ENCODE results near the gene SPATS2L.

The SPATS2L gene

GRCh38 chr2:200449149-200449548 lies 142.7 kb downstream of the SPATS2L start:
- no peak for DNase-seq

GRCh38 chr2:200450288-200450687 lies 143.8 kb downstream of the SPATS2L start:
- no peak for DNase-seq

DNA sequence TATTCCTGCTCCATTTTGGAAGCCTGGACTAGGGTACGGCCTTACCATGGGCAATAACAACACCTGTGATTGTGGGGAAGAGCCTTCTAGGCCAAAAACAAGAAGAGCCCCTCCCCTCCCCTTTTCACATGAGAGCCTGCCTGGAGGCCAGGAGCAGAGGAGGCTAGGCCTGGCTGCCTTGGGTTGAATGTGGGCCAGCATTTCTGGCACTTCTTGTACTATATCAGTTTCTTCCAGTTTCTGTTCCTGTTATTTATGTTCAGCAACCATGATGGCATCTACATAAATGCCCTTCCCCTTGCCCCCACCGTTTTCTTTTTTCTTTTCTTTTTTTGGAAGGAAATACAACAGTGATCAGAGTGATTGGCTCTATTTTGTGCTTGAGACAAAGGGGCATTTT lies 145.0 kb downstream of the SPATS2L start:
- DNase-seq, result no peak

GRCh38 chr2:200452377-200452776 lies 145.9 kb downstream of the SPATS2L start:
- DNase-seq, result no peak

DNA sequence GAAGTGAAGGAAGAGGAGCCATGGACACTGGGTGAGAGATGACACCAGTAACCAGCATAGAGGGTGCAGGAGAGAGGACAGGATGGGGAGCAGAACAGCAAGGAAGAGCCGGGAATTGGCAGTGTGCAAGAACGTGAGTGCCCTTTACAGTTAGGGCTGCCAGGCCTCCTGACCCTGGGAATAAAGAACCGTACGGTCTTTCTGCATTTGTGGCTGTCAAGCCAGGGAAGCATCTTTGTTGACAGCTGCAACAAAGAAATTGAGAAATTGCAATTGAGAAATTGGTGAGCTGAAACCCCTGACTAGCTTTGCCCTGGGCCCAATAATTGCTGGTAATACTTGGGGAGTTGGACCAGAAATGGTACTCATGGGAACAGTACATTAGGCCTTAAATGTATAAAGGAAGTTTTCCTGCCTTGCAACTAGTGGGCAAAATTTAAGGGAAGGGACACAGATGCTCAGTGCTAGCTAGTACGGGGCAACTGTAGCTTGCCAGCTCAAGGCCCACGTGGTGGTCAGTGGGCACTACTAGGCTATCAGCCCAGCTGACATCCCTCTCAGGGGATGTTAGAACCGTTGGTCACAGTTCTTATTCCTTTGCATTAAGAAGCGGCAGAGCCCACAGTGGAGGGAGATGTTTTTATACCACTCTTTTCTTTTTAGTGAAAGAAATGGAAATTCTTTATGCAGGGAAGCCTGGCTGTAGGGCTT lies 146.8 kb downstream of the SPATS2L start:
- no peak for DNase-seq

- DNase-seq, result no peak
Observed at GRCh38 chr2:200453853-200454534, 147.5 kb downstream of the SPATS2L start.

- no peak for DNase-seq
Observed at GRCh38 chr2:200454927-200455801, 148.7 kb downstream of the SPATS2L start.

DNA sequence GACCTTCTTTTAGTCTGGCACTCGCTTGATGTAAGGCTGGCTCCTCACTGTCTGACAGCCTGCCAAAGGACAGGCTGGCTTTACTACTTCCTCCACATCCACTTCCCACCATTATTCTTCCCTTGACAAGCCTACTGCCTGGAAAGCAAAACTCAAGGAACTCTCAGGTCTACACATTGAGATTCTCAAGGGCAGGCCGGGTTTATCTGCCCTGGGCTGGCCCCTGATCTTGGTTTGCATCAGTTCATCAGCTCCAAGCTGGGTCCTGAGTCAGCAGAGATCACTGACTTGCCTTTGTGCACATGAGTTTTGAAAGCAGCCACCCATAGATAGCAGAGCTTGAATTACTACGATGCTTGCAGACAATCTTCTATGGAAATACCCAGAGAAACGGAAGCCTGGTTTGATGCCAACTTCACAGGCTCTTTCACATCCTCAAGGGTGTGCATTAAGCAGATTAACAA lies 149.5 kb downstream of the SPATS2L start:
- DNase-seq, result no peak

GRCh38 chr2:200456567-200456966 lies 150.1 kb downstream of the SPATS2L start:
- DNase-seq, result no peak

- DNase-seq, result no peak
Observed at GRCh38 chr2:200459101-200459500, 152.6 kb downstream of the SPATS2L start.

GRCh38 chr2:200461846-200462710 lies 155.6 kb downstream of the SPATS2L start:
- DNase-seq, result no peak

GRCh38 chr2:200463452-200463851 lies 157.0 kb downstream of the SPATS2L start:
- no peak for DNase-seq

DNA sequence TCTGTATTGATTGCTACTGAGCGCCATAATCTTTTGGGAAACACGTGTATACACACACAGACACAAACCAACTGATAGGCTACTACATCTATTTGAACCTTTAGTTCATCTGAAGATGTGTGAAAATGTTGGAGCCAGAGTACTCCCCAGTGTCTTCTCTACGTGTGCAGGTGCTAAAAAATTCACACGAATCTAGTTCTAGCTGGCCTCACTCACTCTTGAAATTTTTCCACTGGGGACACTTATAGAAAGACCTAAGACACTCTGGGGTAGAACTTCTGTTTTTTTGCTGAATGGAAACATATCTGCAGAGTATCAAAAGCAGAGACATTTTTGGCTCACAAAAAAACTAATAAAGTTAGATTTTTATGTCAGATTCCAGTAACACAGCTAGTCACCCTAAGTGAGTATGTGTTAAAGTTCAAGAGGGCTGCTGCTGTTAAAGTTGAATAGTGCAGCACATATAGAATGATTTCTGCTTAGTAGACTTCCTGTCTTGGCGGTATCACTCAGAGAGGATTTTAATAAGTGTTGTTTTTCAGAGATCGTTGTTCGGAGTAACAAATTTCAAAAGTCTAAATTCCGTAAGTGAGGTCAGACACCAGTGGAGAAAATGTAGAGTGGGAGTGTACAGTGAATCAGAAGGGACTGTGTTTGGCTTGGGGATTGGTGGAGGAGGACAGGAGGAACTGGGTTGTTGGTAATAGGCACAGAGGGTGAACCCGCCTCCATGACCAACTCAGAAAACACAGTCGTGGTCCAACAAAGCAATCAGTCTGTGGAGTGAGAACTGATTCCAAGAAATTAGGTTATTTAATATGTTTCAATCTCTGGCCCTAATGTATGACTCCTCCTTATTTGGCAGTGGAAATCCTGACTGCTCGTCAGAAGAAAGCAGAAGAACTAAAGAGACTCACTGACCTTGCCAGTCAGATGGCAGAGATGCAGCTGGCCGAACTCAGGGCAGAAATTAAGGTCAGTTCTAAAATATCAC lies 160.2 kb downstream of the SPATS2L start:
- DNase-seq, result no peak

DNA sequence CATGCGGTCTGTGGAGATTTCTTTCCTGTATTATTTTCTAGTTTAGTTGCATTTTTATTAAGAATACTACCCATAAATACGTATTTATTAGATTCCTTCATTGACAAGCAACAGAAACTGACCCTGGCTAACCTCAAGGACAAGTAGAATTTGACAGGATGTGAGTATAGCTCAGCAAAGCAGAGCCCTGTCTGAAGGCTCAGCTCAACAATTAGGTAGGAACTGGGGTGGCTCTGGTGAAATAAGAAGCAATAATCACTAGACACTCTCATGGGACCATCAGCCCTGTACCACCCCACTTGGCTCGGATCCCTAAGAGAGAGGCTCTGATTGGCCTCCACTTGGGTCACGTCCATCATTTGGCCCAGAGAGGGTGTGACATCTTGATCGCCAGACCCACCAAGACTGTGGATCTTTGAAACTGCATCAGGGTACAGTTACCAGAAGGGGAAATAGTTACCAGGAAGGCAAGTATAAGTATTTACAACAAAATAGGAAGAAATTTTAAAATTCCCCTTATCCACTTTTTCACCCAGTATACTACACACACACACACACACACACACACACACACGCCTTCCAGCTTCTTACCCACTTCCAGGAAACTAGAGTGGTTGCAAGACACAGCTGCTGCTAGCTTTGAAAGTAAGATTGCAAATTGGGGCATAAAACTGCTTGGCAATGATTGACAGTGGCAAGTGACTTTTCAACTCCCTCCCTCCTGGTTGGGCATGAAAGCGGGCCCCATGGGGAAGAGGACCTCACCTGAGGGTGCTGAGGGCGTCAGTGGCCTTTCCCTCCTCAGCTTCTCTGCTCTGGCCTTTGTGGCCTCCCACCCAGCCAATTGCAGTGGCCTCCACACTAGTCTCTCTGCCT lies 161.6 kb downstream of the SPATS2L start:
- DNase-seq, result no peak

DNA sequence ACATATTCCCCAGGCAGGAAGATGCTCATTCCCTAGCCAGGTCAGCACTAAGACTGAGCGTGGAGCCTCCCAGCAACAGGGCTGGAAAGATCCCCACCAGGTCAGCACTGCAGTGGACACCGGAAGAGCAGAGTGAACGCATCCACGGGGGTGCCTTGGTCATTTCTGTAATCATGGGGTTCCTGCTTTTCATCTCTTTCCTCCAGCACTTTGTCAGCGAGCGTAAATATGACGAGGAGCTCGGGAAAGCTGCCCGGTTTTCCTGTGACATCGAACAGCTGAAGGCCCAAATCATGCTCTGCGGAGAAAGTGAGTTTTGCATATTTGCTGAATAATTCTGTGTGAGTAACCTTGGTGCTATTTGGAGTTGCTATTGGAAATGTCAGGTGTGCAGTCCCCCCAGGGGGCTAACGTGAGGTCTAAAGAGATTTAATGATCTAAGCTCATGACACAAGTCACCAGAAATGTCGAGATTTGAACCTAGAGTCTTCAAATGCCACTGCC lies 163.3 kb downstream of the SPATS2L start:
- no peak for DNase-seq

DNA sequence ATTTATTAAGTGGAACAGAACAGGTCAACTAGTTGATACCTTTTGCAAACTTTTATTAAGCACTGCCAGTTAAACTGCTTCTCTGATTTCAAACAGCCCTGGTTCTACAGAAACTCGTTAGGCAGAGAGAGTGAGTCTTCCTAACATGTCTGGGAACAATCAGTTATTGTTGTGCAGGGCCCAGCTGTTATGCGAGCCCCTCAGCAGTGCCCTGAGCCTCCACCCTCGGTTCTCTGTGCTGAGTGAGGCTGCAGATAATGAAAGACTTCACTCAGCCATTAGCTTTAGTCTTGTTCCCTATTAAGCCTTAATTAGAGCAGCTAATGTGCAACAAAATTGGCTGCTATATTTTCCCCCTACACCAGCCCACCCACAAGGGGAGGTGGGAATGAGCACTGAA lies 163.7 kb downstream of the SPATS2L start:
- DNase-seq, result no peak

GRCh38 chr2:200471324-200471848 lies 164.9 kb downstream of the SPATS2L start:
- DNase-seq, result peak; percentile 18

GRCh38 chr2:200471928-200472645 lies 165.6 kb downstream of the SPATS2L start:
- DNase-seq, result no peak

DNA sequence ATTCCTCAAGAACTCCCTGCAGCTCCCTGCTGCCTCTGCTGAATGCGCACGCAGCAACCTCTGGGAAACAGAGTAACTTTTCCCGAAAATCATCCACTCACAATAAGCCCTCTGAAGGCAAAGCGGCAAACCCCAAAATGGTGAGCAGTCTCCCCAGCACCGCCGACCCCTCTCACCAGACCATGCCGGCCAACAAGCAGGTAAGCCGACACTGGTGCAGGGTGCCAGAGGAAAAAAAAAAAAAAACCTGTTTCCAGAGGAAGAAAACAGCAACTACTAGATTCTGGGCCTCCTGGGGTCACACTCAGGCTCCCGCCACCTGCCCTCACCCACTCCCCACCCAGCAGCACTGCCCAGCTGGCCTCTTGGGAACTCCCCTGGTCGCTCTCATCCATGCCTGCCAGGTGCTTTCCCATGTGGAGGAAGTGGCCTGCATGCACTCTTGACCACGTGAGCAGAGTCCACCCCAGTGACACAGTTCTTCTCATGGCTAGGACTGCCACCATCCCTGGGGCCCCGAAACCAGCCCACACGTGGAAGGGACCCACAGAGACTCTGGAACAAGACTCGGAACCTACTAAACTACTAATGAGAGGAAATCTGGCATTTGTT lies 166.5 kb downstream of the SPATS2L start:
- DNase-seq, result no peak
